Renal cortex interstitium (tissue), 11 donors: ENCODE measurements around the gene LYST. TPM values are rescaled to one million over a fixed set of nuclear protein-coding genes. Genes with fewer than 3 reads are reported as not detected.
"Not testable (repeated sequence)": the region's sequence is repeated elsewhere in the genome, so short reads cannot be mapped to it uniquely, and the experiment has no call there.

Experiments
- DNase-seq, 11 donors: peaks; one replicate each; pipeline ENCODE4 v3.0.0-alpha.2; 2013; ENCODE audit warnings: low read depth in 9 of 11, low spot score in 4 of 11; ENCODE audit errors: extremely low read depth in 1 of 11
- polyA plus RNA-seq, 3 donors: library from polyadenylated mRNA; unstranded; fragments of 120-200 nt; gene quantifications; one replicate each; pipeline ENCODE4 v1.2.1, GENCODE V29; 2013; ENCODE audit not compliant: insufficient read length in 3 of 3

LYST gene
- polyA plus RNA-seq, 3 donors: 10.2 to 13.3 (median 11.1) TPM

DNA sequence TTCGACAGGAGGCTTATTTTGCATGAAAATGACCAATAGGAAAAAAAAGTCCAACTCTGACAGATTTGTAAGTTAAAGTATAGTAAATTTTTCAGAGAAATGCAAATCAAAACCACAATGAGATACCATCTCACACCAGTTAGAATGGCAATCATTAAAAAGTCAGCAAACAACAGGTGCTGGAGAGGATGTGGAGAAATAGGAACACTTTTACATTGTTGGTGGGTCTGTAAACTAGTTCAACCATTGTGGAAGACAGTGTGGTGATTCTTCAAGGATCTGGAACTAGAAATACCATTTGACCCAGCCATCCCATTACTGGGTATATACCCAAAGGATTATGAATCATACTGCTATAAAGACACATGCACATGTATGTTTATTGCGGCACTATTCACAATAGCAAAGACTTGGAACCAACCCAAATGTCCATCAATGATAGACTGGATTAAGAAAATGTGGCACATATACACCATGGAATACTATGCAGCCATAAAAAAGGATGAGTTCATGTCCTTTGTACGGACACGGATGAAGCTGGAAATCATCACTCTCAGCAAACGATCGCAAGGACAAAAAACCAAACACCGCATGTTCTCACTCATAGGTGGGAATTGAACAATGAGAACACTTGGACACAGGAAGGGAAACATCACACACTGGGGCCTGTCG is 80.3 kb downstream of the LYST start:
- not testable (repeated sequence) for DNase-seq

DNA sequence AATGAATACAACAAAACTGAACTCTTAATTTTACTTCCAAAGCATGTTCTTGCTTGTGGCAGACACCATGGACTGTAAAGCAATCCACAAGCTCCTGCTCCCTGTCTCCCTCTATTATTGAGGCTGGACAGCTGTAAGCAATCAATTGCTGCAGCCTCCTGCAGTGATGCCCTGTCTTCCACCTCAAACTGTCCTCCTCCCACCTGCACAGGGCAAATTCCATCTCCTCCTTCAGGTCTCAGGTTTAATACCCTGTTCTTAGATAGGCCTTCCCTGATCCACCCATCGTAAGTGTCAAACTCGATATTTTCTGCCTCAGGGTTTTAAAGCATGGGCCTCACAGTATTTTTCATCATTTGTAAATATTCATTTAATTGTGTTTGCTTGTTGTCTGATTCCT is 81.8 kb downstream of the LYST start:
- DNase-seq: peak in 2 of 11 donors; percentile 31 to 41

DNA sequence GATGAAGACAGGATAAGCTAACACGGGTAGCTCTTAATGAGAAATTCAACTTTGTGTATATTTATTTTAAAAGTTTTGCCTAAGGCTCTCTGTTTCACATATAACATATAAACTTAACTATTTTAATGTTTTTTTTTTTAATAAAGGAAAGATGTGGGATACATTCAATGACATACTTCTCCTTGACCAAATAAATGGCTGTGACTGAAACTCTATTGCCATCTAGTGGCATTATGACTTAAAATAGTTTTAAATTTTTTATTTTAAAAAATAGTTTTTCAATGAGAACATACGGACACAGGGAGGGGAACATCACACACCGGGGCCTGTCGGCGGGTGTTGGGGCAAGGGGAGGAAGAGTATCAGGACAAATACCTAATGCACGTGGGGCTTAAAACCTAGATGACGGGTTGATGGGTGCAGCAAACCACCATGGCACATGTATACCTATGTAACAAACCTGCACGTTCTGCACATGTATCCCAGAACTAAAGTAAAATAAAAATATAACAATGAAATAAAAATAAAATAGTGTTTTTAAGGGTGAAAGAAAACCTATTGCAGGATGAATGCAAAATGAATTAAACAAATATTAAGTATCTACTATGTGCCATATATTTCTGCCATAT is 83.4 kb downstream of the LYST start:
- DNase-seq: peak in 3 of 11 donors; percentile 12 to 47 (median 20)

DNA sequence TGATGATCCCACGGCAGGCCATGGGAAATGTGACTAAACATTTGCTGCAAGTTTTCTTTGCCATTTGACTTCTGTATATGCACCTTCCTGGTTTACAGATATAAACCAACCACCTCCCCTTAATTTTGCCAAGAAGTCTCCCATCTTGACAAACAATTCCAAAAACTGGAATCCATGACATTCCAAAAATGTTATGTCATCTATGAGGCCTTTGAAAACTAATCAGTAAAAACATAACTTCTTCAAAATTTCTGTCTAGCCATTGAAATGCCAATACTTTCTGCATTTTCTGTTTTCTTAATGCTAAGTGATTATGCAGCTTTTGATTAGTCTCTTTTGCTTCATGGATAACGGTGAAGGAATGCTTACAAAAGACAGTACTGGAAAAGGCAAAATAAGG is 84.1 kb downstream of the LYST start:
- DNase-seq: no peak

DNA sequence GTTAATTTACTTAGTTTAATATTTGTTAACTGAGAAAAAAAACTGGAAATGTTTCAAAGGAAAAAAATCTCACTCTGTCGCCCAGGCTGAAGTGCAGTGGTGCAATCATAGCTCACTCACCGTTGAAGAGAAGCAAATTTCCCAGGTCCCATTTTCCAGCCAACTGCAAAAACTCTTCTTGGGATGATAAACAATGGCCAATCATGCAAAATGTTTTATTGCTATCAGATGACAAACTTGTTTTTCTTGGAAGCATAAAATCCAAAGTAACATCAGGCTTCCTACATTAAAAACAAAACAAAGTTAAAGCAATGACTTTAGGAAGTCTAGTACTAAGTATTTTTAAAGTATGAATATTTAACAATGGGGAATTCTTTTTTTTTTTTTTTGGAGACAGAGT is 84.9 kb downstream of the LYST start:
- DNase-seq: no peak

DNA sequence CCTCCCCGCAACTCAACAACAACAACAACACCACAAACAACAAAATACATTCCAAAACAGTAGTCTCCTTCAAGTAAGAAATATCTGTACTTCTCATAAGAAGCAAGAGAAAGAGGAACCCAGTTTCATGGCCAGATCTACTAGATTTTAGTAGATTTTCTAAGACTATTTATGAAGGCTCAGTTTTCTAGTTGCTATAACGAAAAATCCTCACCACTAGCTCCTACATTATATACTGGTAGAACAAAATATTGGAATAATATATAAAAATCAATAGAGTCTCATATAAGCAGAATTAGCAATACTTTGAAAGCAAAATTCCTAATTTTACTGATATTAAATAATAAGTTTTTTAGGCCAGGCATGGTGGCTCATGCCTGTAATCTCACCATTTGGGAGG is 86.9 kb downstream of the LYST start:
- DNase-seq: no peak

DNA sequence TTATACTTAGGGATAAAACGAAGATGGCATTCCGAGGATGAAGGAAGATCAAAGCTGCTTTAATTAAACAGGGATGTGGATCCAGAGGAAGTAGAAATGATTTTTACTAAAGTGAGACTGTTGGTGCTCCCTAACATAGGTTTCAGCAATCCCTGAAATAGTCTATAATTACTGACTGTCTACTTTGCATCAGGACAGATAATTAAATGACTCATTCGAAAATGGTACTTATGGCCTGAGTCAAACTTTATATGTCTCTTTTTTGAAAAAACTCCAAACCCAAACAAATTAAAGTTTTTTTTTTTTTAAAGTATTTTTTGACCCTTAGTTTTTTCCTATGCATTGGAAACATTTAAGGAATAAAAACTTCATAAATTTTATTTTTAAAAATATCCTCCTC is 90.3 kb downstream of the LYST start:
- DNase-seq: no peak

DNA sequence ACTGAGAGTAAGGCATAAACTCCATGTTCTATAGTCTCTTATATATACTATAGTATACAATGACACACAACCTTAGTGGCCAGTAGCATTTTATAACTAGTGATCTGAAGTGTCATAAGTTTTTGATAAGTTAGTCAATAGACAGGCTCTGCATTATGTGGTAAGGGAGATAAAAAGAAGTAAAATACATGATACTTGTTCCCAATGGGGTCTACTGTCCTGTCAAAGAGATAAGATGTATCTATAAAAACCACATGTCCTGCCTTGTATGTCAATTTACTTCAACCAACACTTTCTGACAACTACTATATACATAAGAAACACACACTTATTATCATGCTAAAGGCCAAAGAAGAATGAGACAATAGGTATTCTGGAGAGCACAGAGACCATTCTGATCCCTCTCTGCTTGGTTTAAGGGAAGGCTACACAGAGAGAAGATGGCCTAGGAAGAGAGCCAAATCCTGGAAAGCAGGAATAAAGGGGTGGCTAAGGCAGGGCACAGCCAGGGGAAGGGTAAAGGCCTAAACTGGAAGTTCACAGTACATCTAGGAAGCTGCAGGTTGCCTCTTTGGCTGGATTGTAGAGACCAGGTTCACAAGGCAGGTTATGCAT is 91.4 kb downstream of the LYST start:
- DNase-seq: no peak

DNA sequence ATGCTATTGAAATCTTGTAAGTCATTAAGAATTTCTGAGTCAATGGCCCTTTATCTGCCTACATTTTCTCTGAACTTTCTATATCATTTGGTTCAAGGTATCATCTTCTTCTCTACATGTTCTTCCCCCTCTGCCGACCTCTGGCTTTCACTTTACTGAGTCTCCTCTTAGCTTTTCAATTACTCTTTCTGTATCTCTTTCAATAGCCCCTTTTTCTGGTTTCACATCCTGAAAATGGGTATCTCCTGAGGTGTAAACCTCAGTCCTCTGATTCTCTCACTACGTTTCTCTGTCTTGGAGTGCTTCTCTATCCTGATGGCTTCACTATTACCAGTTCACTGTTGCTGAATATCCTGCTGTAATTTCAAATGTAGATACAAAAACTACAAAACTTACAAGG is 98.9 kb downstream of the LYST start:
- no peak for DNase-seq

DNA sequence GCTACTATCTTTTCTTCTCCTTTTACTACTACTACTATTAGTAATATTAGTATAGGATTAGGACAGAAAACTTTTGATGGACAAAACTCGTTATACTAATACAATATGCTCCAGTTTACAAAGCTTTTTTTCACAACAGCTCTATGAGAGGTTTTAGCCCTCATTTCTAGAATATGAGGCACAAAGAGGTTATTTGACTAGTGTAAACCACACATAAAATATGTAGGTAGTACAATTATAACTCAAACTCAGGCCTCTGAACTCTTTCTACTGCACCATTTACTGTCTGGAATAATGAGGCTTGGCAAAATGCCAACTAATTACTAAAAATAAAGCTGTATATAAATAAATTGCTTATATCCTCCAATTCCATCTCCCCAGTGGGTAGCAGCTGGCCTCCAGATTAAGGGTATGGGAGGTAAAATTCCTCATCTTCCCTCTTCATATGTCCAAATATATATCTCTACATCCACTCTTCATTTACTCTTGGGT is 99.9 kb downstream of the LYST start:
- DNase-seq: no peak

DNA sequence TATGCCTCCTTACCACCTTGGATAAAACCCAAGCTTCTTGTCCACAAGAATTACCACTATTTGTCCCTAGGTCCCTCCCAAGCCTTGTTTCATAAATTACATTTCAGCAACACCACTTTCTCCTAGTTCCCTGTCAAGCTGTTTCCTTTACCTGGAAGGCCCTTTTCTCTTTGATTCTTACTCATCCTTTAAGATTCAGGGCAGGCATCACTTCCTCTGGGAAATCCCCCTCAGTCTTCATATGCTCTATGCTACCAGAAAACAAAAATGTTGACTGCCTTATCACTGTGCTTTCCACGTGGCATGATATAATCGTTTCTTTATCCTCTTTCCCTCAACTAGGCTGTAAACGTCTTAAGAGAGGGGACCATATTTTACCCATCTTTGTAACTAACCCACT is 102.7 kb downstream of the LYST start:
- DNase-seq: no peak

DNA sequence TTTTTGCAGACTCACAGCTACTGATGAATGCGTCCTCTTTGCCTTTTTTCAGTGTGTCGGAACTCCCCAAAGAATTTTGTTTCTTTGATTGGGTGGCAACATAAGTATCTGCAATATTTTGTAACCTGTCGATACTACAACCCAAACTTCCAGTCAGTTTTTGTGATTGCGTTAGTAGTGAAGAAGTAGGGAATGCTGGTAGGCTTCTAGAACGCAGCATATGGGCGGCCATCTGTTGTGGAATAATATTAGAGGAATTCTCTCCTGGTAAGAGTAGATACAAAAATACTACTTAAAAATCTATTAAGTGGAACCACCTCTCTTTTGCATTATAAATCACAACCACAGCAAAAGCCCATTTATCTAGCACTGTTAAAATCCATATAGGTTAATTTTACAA is 107.4 kb downstream of the LYST start:
- no peak for DNase-seq

DNA sequence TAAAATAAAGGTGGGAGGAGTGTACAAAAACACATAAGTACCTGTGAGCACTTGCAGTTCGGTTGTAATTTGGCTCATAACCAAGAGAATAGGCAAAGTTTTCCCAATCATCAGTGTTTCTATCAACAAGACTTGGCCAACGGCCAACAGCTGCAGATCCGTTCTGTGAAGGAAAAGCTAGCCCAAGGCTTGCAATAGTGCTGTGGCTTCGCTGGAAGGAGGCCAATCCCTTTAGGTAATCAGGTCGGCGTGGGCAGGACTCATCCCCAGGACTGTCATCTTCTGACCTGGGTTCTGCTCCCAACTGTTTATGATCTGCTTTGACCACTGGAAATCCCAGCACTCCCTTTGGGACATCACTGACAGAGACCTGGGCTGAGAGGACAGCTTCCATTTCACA is 107.8 kb downstream of the LYST start:
- DNase-seq: no peak

DNA sequence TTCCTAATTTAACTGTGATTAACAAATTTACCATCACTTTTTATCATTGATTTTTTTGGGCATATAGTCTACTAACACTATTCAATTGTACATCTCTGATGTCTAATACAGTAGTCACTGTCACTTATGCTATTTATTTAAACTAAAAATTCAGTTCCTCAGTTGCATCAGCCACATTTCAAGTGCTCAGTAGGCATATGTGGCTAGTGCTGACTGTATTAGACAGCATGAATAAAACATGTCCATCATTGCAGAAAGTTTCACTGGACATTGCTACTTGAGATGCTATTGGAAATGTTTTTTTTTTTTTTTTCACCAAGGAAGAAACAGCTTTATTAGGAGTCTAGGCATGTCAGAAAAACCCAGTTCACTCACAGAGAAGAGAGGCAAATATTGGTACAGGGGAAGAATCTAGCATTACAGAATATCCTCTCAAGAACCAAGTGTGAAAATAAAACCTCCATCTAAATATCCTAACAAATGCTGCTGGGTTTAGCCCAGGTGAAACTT is 109.1 kb downstream of the LYST start:
- DNase-seq: no peak

DNA sequence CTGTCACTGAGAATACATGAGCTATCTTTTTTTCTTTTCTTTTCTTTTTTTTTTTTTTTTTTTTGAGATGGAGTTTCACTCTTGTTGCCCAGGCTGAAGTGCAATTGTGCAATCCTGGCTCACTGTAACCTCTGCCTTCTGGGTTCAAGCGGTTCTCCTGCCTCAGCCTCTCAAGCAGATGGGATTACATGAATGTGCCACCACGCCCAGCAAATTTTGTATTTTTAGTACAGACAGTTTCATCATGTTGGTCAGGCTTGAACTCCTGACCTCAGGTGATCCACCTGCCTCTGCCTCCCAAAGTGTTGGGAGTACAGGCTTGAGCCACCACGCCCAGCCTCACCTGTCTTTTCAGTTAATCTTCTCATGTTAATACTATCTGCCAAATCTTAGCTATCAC is 112.5 kb downstream of the LYST start:
- not testable (repeated sequence) for DNase-seq

DNA sequence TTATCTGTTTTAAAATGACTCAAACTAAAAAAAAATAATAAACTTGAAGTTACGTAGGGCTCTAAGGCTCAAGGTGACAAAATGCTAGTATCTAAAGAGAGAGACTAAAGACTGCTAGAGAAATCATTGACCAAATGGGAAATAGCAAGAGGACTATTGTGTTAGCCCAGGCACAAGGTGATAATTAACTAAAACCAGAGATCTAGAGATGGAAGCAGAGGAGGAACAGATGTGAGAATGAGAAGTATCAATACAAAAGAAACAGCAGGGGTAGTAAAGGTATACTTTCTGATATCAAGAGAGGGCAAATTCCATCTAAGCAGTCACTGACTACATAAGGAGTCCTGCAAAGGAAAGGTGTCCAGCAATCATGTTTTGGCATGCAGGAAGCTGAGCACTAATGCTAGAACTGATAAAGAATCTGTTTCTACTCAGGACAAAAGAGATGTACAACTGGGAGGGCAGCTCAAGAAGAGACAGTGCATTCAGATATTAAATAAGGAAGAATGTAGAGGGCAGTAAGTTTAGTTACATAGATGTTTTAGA is 116.9 kb downstream of the LYST start:
- peak in 1 of 11 donors; percentile 4 for DNase-seq

DNA sequence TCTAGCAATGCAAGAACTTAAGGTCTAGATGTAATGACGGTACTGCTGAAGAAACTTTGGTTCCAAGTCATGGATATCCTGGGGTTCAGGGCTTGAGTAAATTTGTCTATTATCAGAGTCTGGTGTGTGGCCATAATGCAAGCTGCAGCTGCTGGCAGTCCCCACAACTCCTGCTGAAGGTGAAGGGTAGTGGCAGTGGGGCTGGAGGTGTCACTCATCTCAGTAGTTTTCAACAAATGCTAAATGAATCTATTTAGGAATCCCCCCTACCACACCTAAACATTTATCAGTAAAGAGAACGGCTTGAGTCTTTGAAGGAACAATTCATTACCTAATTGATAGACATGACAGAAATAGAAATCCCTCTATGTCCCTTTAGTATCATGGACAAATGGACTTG is 118.0 kb downstream of the LYST start:
- DNase-seq: no peak

DNA sequence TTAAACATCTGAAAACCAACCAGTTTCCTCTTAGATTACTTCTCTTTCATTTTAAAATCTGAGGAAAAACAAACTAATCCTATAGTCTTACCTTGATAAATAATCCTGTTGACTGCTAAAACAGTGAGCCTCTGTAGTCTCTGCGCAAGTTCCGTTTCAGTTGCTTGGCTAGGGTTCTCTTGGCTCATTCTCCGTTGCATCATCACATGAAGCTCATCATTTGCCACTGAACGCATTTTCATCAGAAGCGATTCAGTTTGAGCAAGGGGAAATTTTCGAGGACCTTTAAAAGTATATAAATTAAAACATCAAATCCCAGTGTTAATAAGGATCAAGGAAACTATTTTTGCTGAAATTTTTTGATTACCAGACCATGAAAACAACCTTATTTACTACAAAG is 120.5 kb downstream of the LYST start:
- DNase-seq: no peak

DNA sequence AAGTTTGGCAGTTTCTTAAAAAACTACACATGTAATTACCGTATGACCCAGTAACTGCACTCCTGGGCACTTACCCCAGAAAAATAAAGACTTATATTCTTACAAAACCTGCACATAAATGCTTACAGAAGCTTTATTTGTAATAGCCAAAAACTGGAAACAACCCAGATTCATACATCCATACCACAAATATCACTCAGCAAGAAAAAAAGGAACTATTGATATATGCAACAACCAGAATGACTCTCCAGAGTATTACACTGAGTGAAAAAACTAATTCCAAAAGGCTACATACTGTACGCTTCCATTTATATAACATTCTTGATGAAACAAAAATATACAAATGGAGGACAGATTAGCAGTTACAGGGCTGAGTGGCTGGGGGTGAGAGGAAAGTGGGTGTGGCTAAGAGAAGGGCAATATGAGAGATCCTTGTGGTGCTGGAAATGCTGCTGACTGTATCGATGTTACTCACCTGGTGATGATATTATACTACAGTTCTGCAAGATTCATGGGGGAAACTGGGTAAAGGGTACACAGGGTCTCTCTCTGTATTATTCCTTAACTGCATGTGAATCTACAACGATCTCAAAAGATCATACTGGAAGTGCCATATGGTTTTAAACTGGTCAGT is 121.1 kb downstream of the LYST start:
- DNase-seq: no peak
